Measurements from ENCODE around the gene EDN2.

EDN2 gene

GRCh38 chr1:41484402-41485241 is at the start of gene EDN2:
EDN2 (minus strand) TSS chr1:41484683; CDS start chr1:41484601, 82 bp downstream.
- DNase-seq (ENCODE audit: low spot score): no peak

- DNase-seq (ENCODE audit: low spot score): no peak
Measured at GRCh38 chr1:41533731-41534080, 49.2 kb upstream of the EDN2 start.

GRCh38 chr1:41533016-41533730 is 48.7 kb upstream of the EDN2 start:
- no peak for DNase-seq (ENCODE audit: low spot score)

- no peak for DNase-seq (ENCODE audit: low spot score)
Measured at GRCh38 chr1:41532206-41532975, 47.9 kb upstream of the EDN2 start.

- DNase-seq (ENCODE audit: low spot score): no peak
Measured at GRCh38 chr1:41530411-41530810, 45.9 kb upstream of the EDN2 start.

GRCh38 chr1:41529621-41530395 is 45.3 kb upstream of the EDN2 start:
- DNase-seq (ENCODE audit: low spot score): no peak

GRCh38 chr1:41528726-41529605 is 44.5 kb upstream of the EDN2 start:
- no peak for DNase-seq (ENCODE audit: low spot score)

- DNase-seq (ENCODE audit: low spot score): no peak
Measured at GRCh38 chr1:41528106-41528505, 43.6 kb upstream of the EDN2 start.

- DNase-seq (ENCODE audit: low spot score): no peak
Measured at GRCh38 chr1:41526956-41527561, 42.6 kb upstream of the EDN2 start.

GRCh38 chr1:41525891-41526587 is 41.6 kb upstream of the EDN2 start:
- DNase-seq (ENCODE audit: low spot score): no peak

GRCh38 chr1:41524676-41525675 is 40.5 kb upstream of the EDN2 start:
- DNase-seq (ENCODE audit: low spot score): no peak

GRCh38 chr1:41523949-41524675 is 39.6 kb upstream of the EDN2 start:
- DNase-seq (ENCODE audit: low spot score): no peak

- DNase-seq (ENCODE audit: low spot score): no peak
Measured at GRCh38 chr1:41523071-41523470, 38.6 kb upstream of the EDN2 start.

GRCh38 chr1:41521766-41522165 is 37.3 kb upstream of the EDN2 start:
- no peak for DNase-seq (ENCODE audit: low spot score)

GRCh38 chr1:41520951-41521752 is 36.7 kb upstream of the EDN2 start:
- no peak for DNase-seq (ENCODE audit: low spot score)

GRCh38 chr1:41519667-41520066 is 35.2 kb upstream of the EDN2 start:
- DNase-seq (ENCODE audit: low spot score): no peak

GRCh38 chr1:41518471-41518870 is 34.0 kb upstream of the EDN2 start:
- no peak for DNase-seq (ENCODE audit: low spot score)
